OCI-LY7 (cell line): Measurements from ENCODE around the gene ZPR1.

Experiments
- EZH2phosphoT487 ChIP-seq: fragments of 200-600 bp; sonication (generic); IDR thresholded peaks from 2 replicates; pipeline ENCODE4 v1.6.1; 2018; ENCODE audit warnings: low read depth, borderline replicate concordance, mild to moderate bottlenecking, mixed run types, antibody characterized with exemption, low read length, moderate library complexity, mixed read lengths
- TF ChIP-seq, protein P1 (sequence below): fragments of 200-600 bp; sonication (generic); conservative IDR thresholded peaks from 2 replicates; pipeline ENCODE4 v1.5.1; 2014; ENCODE audit warnings: mild to moderate bottlenecking, antibody characterized with exemption, low read length, moderate library complexity, mixed read lengths

DNA sequence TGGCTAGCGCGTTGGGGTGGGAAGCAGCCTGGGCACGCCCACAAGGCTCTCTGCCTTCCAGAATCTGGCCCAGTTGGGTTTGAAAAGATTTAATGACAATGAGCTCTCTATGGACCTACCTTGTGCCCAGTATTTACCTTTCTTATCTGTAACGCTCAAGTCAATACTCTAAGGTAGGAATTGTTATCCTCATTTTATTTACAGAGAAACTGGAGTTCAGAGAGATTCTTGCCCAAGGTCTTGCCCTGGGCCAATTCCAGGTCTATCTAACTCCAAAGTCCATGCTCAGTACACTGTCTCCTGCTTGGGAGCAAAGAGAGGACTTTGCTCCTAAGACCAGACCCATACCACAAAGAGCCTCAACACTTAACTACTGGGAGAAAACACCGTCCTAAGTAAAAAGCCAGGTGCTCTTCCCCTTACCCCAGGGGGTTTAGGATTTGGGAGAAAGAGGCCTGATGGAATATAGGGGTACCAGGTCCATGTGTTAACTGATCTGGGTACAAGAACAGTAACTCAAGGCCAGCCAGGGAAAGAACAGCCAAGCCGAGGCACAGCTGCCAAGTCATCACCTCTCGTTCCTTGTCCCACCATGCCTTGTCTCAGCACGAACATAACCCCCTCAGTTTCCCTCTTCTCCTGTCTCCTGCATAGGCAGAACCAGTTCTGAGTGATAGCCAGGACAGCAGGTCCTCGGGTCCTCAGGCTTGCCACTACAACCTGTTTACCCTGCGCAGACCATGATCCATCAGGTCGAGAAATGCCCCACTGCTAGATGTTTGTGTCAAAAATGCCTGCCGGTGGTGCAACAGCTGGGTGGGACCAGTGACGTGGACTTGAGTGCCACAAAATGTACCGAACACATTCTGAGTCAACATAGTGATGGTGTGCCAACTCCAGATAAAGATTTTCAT is 20.7 kb upstream of the ZPR1 start:
- TF ChIP-seq, protein P1, sequence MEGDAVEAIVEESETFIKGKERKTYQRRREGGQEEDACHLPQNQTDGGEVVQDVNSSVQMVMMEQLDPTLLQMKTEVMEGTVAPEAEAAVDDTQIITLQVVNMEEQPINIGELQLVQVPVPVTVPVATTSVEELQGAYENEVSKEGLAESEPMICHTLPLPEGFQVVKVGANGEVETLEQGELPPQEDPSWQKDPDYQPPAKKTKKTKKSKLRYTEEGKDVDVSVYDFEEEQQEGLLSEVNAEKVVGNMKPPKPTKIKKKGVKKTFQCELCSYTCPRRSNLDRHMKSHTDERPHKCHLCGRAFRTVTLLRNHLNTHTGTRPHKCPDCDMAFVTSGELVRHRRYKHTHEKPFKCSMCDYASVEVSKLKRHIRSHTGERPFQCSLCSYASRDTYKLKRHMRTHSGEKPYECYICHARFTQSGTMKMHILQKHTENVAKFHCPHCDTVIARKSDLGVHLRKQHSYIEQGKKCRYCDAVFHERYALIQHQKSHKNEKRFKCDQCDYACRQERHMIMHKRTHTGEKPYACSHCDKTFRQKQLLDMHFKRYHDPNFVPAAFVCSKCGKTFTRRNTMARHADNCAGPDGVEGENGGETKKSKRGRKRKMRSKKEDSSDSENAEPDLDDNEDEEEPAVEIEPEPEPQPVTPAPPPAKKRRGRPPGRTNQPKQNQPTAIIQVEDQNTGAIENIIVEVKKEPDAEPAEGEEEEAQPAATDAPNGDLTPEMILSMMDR = no peak
- no peak for TF ChIP-seq EZH2phosphoT487
